IMR-90 (cell line): ENCODE data around the gene ALX4. TPM values are rescaled to one million over a fixed set of nuclear protein-coding genes. Genes with fewer than 3 reads are reported as not detected.

ENCODE experiments used
- ATAC-seq: fragments of 200-7000 bp; cut with Tn5 transposase; 2 replicates; pipeline ENCODE4 v1.9.1; 2020; ENCODE audit warnings: low read depth, mild to moderate bottlenecking, moderate library complexity
- BruUV-seq: library from RNA; stranded (reverse); fragments of 400-500 nt; replicated peaks from 2 replicates; lab custom pipeline; 2021; lab: Mats Ljungman, UMichigan
- CTCF ChIA-PET: fragments of 300-600 bp; formaldehyde crosslinking; extraction: SDS; loops from one replicate; lab custom pipeline; 2021; ENCODE audit warnings: antibody characterized with exemption; lab: Yijun Ruan, JAX
- POLR2A ChIA-PET: fragments of 300-600 bp; sonication (Branson Sonifier 250); formaldehyde crosslinking; loops from one replicate; lab custom pipeline; 2022; ENCODE audit warnings: antibody characterized with exemption; ENCODE audit not compliant: unreplicated experiment; lab: Charles Lee
- DNase-seq: peaks from one replicate; pipeline ENCODE4 v3.0.0; 2013
- H2AFZ ChIP-seq: replicated peaks from 2 replicates; pipeline ENCODE3; 2013; ENCODE audit warnings: low read length, mild to moderate bottlenecking; ENCODE audit not compliant: poor library complexity
- H2AK5ac ChIP-seq: 2 replicates; pipeline ENCODE4 v1.6.1; 2013; ENCODE audit warnings: low read depth, low read length, inconsistent platforms
- H2AK9ac ChIP-seq: replicated peaks from 2 replicates; pipeline ENCODE3; 2013; ENCODE audit warnings: mild to moderate bottlenecking, low read depth, low read length, moderate library complexity; ENCODE audit not compliant: poor library complexity
- H2BK120ac ChIP-seq: 2 replicates; pipeline ENCODE4 v1.6.1; 2013; ENCODE audit warnings: low read depth, low read length, inconsistent platforms
- H2BK15ac ChIP-seq: 3 replicates; pipeline ENCODE4 v1.6.1; 2013; ENCODE audit warnings: low read depth, low read length, inconsistent platforms
- H2BK20ac ChIP-seq: 2 replicates; pipeline ENCODE4 v1.6.1; 2013; ENCODE audit warnings: low read depth, mild to moderate bottlenecking, inconsistent platforms, low read length, moderate library complexity
- H2BK5ac ChIP-seq: 2 replicates; pipeline ENCODE4 v1.6.1; 2013; ENCODE audit warnings: mild to moderate bottlenecking, low read depth, low read length, inconsistent platforms; ENCODE audit not compliant: poor library complexity, severe bottlenecking
- H3K14ac ChIP-seq: replicated peaks from 2 replicates; pipeline ENCODE4 v1.6.1; 2013; ENCODE audit warnings: low read depth, low read length, inconsistent platforms
- H3K18ac ChIP-seq: 2 replicates; pipeline ENCODE4 v1.6.1; 2013; ENCODE audit warnings: low read depth, low read length, control low read depth
- H3K23ac ChIP-seq: 2 replicates; pipeline ENCODE4 v1.6.1; 2013; ENCODE audit warnings: low read depth, low read length, inconsistent platforms
- H3K27ac ChIP-seq: 2 replicates; pipeline ENCODE4 v1.5.1; 2013; ENCODE audit warnings: mild to moderate bottlenecking, control low read depth, low read length; ENCODE audit not compliant: insufficient read depth
- H3K27me3 ChIP-seq: 2 replicates; pipeline ENCODE4 v1.6.1; 2013; ENCODE audit warnings: low read length; ENCODE audit not compliant: control insufficient read depth, insufficient read depth
- H3K36me3 ChIP-seq: 2 replicates; pipeline ENCODE4 v1.6.1; 2013; ENCODE audit warnings: low read length, mixed read lengths; ENCODE audit not compliant: control insufficient read depth, insufficient read depth
- H3K4ac ChIP-seq: 2 replicates; pipeline ENCODE4 v1.6.1; 2013; ENCODE audit warnings: low read depth, low read length, inconsistent platforms
- H3K4me1 ChIP-seq: 2 replicates; pipeline ENCODE4 v1.6.1; 2013; ENCODE audit warnings: low read length, mixed read lengths; ENCODE audit not compliant: control insufficient read depth, insufficient read depth
- H3K4me2 ChIP-seq: 2 replicates; pipeline ENCODE4 v1.6.1; 2013; ENCODE audit warnings: low read depth, mild to moderate bottlenecking, control low read depth, low read length, moderate library complexity
- H3K4me3 ChIP-seq: 2 replicates; pipeline ENCODE4 v1.5.1; 2013; ENCODE audit warnings: low read depth, mild to moderate bottlenecking, control low read depth, low read length, moderate library complexity; ENCODE audit not compliant: insufficient read depth
- H3K56ac ChIP-seq: 2 replicates; pipeline ENCODE4 v1.6.1; 2013; ENCODE audit warnings: low read length, inconsistent platforms; ENCODE audit not compliant: insufficient read depth; ENCODE audit errors: extremely low read depth
- H3K79me1 ChIP-seq, 2 experiments: 2 replicates each; pipeline ENCODE4 v1.6.1; 2013; ENCODE audit warnings: low read length in 2 of 2, inconsistent platforms in 1 of 2, low read depth in 1 of 2
- H3K9ac ChIP-seq: 2 replicates; pipeline ENCODE4 v1.6.1; 2013; ENCODE audit warnings: low read depth, low read length, control low read depth
- H3K9me1 ChIP-seq: 2 replicates; pipeline ENCODE4 v1.6.1; 2013; ENCODE audit warnings: low read length, inconsistent platforms; ENCODE audit not compliant: insufficient read depth
- H3K9me3 ChIP-seq: 2 replicates; pipeline ENCODE4 v1.6.1; 2013; ENCODE audit warnings: low read length; ENCODE audit not compliant: control insufficient read depth, insufficient read depth
- H4K20me1 ChIP-seq: 2 replicates; pipeline ENCODE4 v1.6.1; 2013; ENCODE audit warnings: low read length, inconsistent platforms; ENCODE audit not compliant: insufficient read depth
- H4K5ac ChIP-seq: 2 replicates; pipeline ENCODE4 v1.6.1; 2013; ENCODE audit warnings: mild to moderate bottlenecking, low read depth, low read length, control low read depth
- H4K8ac ChIP-seq, 2 experiments: 2 replicates each; pipeline ENCODE4 v1.6.1; 2013; ENCODE audit warnings: low read depth in 2 of 2, low read length in 2 of 2, control low read depth in 1 of 2, inconsistent platforms in 1 of 2
- H4K91ac ChIP-seq: 2 replicates; pipeline ENCODE4 v1.6.1; 2013; ENCODE audit warnings: low read depth, low read length, inconsistent platforms; ENCODE audit not compliant: insufficient read depth
- CEBPB ChIP-seq: IDR thresholded peaks from 2 replicates; pipeline ENCODE4 v1.6.1; 2012; ENCODE audit warnings: low read depth, low read length, improper control_type of control experiment
- MXI1 ChIP-seq: IDR thresholded peaks from 2 replicates; pipeline ENCODE4 v1.6.1; 2012; ENCODE audit warnings: low read depth, mild to moderate bottlenecking, low read length, moderate library complexity, borderline replicate concordance
- NFE2L2 ChIP-seq: fragments of 150-350 bp; IDR thresholded peaks from 2 replicates; pipeline ENCODE4 v1.6.1; 2016; ENCODE audit warnings: low read depth, mild to moderate bottlenecking, low read length
- SMC3 ChIP-seq: fragments of 150-350 bp; IDR thresholded peaks from 2 replicates; pipeline ENCODE4 v1.6.1; 2016; ENCODE audit warnings: low read depth, mild to moderate bottlenecking, antibody characterized with exemption, low read length, moderate library complexity
- WGBS, 2 experiments: methylation state at CpG; one replicate each; pipeline versions ENCODE4 v1.1.5 to v1.1.7; 2013; ENCODE audit warnings: missing lambda C conversion rate in 2 of 2; ENCODE audit not compliant: insufficient read length in 1 of 2; ENCODE audit errors: extremely low coverage in 2 of 2; 5-methylcytosine and 5-hydroxymethylcytosine counted together
- dilution Hi-C: fragments of 300-500 bp; cut with HindIII; formaldehyde crosslinking; loops from one replicate; pipeline ENCODE4 v1.14.3; 2018; ENCODE audit warnings: low sequenced_read_pairs; ENCODE audit not compliant: unreplicated experiment
- in situ Hi-C: fragments of 300-500 bp; cut with MboI; formaldehyde crosslinking; loops from 3 replicates; pipeline ENCODE4 v1.14.3; 2019; ENCODE audit warnings: low sequenced_read_pairs, inconsistent platforms, mixed read lengths
- intact Hi-C: fragments of 100-400 bp; cut with micrococcal nuclease; formaldehyde crosslinking; loops from 2 replicates; pipeline ENCODE4 v1.10.0; 2022
- polyA plus RNA-seq, 3 experiments: library from polyadenylated mRNA; depleted of rRNA; stranded (reverse); fragments of >200 nt; gene quantifications; 2 replicates each; pipeline ENCODE4 v1.2.3, GENCODE V29; 2012; ENCODE audit warnings: low replicate concordance in 1 of 3
- total RNA-seq: library from RNA; depleted of rRNA; stranded (reverse); fragments of >200 nt; gene quantifications from 2 replicates; pipeline ENCODE4 v1.2.3, GENCODE V29; 2012

The ALX4 gene
- total and polyA plus RNA-seq, 2 of the 4 experiments (the other 2 are of a cell fraction): not detected

DNA sequence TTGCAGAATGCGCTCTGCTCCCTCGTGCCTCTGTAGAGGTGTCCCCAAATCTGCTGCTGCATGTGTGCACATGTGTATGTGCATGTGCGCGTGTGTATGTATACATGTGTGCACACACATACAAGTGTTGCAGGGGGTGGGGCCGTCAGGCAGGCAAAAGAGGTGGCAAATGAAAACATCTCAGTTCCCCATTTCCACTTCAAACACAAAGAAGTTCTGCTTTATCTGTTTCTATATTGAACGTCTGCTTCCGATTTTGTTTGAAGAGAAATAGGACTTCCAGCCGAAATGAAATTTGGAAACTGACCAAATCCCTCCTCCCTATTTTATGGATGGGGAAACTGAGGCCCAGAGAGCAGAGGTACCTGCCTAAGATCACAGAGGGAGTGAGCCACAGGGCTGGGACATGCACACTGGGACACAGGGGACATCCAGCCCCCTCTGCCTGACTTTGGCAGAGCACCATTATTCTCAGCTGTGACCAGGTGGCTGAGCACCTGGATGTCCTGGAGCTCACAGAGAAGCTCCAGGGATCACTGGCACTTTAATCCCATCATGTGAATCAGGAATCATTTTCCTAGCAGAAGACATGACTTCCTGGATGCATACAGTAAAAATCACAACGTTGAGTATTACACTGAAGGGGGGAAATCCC, 41.2 kb upstream of the ALX4 start:
- H3K9me3 ChIP-seq: no peaks in the 10 kb centered on the region
- in situ Hi-C loops: no loop called here
- 67% methylated on average over 2 of the region's 9 CpGs; no CpG with 5 or more reads in 1 of the 2 experiments for WGBS, 2 experiments
- H4K91ac ChIP-seq: no peak overlapping the region
- H2AFZ ChIP-seq: no peak overlapping the region
- no peak overlapping the region for H4K5ac ChIP-seq
- H4K8ac ChIP-seq: no peak overlapping the region
- no peaks in the 10 kb centered on the region for H4K20me1 ChIP-seq
- ChIA-PET POLR2A (no interaction called here), CTCF (no interaction called here)
- no peak overlapping the region for H3K18ac ChIP-seq
- no peak overlapping the region for H2BK15ac ChIP-seq
- H2AK9ac ChIP-seq: no peak overlapping the region
- H2BK120ac ChIP-seq: no peak overlapping the region
- H3K4ac ChIP-seq: no peak overlapping the region
- no peak overlapping the region for H2AK5ac ChIP-seq
- no peak overlapping the region for H3K27ac ChIP-seq
- BruUV-seq: no TSS peak
- no peak overlapping the region for H2BK5ac ChIP-seq
- no peak overlapping the region for H3K4me3 ChIP-seq
- DNase-seq: no peak
- no peaks in the 10 kb centered on the region for H3K4me1 ChIP-seq
- H2BK20ac ChIP-seq: no peak overlapping the region
- no peak overlapping the region for H3K4me2 ChIP-seq
- no peak for TF ChIP-seq CEBPB
- TF ChIP-seq NFE2L2: no peak
- TF ChIP-seq SMC3: no peak
- no peak for TF ChIP-seq MXI1
- no peak for ATAC-seq
- no peak overlapping the region for H3K23ac ChIP-seq
- H3K9ac ChIP-seq: no peak overlapping the region
- no peaks in the 10 kb centered on the region for H3K36me3 ChIP-seq
- intact Hi-C loops: no loop called here
- dilution Hi-C loops: no loop called here
- H3K9me1 ChIP-seq: no peaks in the 10 kb centered on the region
- H3K79me1 ChIP-seq: no peaks in the 10 kb centered on the region
- no peak overlapping the region for H3K56ac ChIP-seq
- peaks cover 36% of the 10 kb centered on the region for H3K27me3 ChIP-seq
- no peak overlapping the region for H3K14ac ChIP-seq
